Trophoblast cell (in vitro differentiated cells and primary cell): Measurements from ENCODE around the gene CSF1R.

Experiments
- DNase-seq, 2 donors: peaks; one replicate each; pipeline ENCODE4 v3.0.0-alpha.2; 2016
- H2AFZ ChIP-seq: 2 replicates; pipeline ENCODE4 v1.6.1; 2013; ENCODE audit warnings: low read length, moderate library complexity, mild to moderate bottlenecking; ENCODE audit not compliant: insufficient read depth, poor library complexity
- H2AK5ac ChIP-seq: 2 replicates; pipeline ENCODE4 v1.6.1; 2013; ENCODE audit warnings: mild to moderate bottlenecking, low read length
- H2BK120ac ChIP-seq: 2 replicates; pipeline ENCODE4 v1.6.1; 2013; ENCODE audit warnings: low read length, mild to moderate bottlenecking, moderate library complexity; ENCODE audit not compliant: insufficient read depth, poor library complexity
- H2BK12ac ChIP-seq: 2 replicates; pipeline ENCODE4 v1.6.1; 2013; ENCODE audit warnings: mild to moderate bottlenecking, low read length, moderate library complexity
- H2BK5ac ChIP-seq: 2 replicates; pipeline ENCODE4 v1.6.1; 2013; ENCODE audit warnings: low read length, low read depth, moderate library complexity, mild to moderate bottlenecking; ENCODE audit not compliant: poor library complexity
- H3K14ac ChIP-seq: 2 replicates; pipeline ENCODE4 v1.6.1; 2013; ENCODE audit warnings: mild to moderate bottlenecking, low read length
- H3K18ac ChIP-seq: 2 replicates; pipeline ENCODE4 v1.6.1; 2013; ENCODE audit warnings: mild to moderate bottlenecking, low read length
- H3K23ac ChIP-seq: 2 replicates; pipeline ENCODE4 v1.6.1; 2013; ENCODE audit warnings: low read length
- H3K27ac ChIP-seq: 2 replicates; pipeline ENCODE4 v1.5.1; 2013; ENCODE audit warnings: low read depth, mild to moderate bottlenecking, inconsistent platforms, low read length, moderate library complexity
- H3K27me3 ChIP-seq: 2 replicates; pipeline ENCODE4 v1.6.1; 2013; ENCODE audit warnings: inconsistent platforms, mild to moderate bottlenecking, low read length, moderate library complexity; ENCODE audit not compliant: insufficient read depth
- H3K36me3 ChIP-seq, 2 experiments: 1 replicate in 1 of 2; 2 replicates in 1 of 2; pipeline ENCODE4 v1.6.1; 2013; ENCODE audit warnings: low read length in 2 of 2, mild to moderate bottlenecking in 2 of 2, moderate library complexity in 1 of 2; ENCODE audit not compliant: insufficient read depth in 2 of 2, control insufficient read depth in 1 of 2
- H3K4ac ChIP-seq: 2 replicates; pipeline ENCODE4 v1.6.1; 2013; ENCODE audit warnings: low read depth, mild to moderate bottlenecking, low read length, moderate library complexity
- H3K4me1 ChIP-seq, 2 experiments: 1 replicate in 1 of 2; 2 replicates in 1 of 2; pipeline ENCODE4 v1.6.1; 2013; ENCODE audit warnings: low read length in 2 of 2, mild to moderate bottlenecking in 2 of 2, moderate library complexity in 1 of 2; ENCODE audit not compliant: insufficient read depth in 2 of 2, control insufficient read depth in 1 of 2
- H3K4me2 ChIP-seq: 2 replicates; pipeline ENCODE4 v1.6.1; 2013; ENCODE audit warnings: inconsistent platforms, mild to moderate bottlenecking, low read length, moderate library complexity
- H3K4me3 ChIP-seq: 2 replicates; pipeline ENCODE4 v1.5.1; 2013; ENCODE audit warnings: mild to moderate bottlenecking, low read depth, low read length, inconsistent platforms
- H3K79me1 ChIP-seq: one replicate; pipeline ENCODE4 v1.6.1; 2013; ENCODE audit warnings: low read length
- H3K79me2 ChIP-seq: 2 replicates; pipeline ENCODE4 v1.6.1; 2013; ENCODE audit warnings: low read length, mild to moderate bottlenecking; ENCODE audit not compliant: control insufficient read depth, insufficient read depth, poor library complexity
- H3K9ac ChIP-seq: 2 replicates; pipeline ENCODE4 v1.6.1; 2013; ENCODE audit warnings: mild to moderate bottlenecking, low read length
- H3K9me3 ChIP-seq: 2 replicates; pipeline ENCODE4 v1.6.1; 2013; ENCODE audit warnings: low read depth, mild to moderate bottlenecking, control low read depth, inconsistent platforms, low read length; ENCODE audit not compliant: insufficient read depth
- H4K12ac ChIP-seq: 2 replicates; pipeline ENCODE4 v1.6.1; 2013; ENCODE audit warnings: low read depth, mild to moderate bottlenecking, low read length, moderate library complexity
- H4K8ac ChIP-seq: 2 replicates; pipeline ENCODE4 v1.6.1; 2013; ENCODE audit warnings: low read depth, mild to moderate bottlenecking, low read length, moderate library complexity
- H4K91ac ChIP-seq: one replicate; pipeline ENCODE4 v1.6.1; 2013; ENCODE audit warnings: low read depth, mild to moderate bottlenecking, low read length, moderate library complexity
- WGBS: extraction: QIAGEN DNeasy Blood & Tissue Kit; methylation state at CpG from one replicate; pipeline ENCODE4 v1.1.7; 2013; ENCODE audit warnings: missing lambda C conversion rate; ENCODE audit not compliant: insufficient read length, insufficient coverage; ENCODE audit errors: extremely low coverage; 5-methylcytosine and 5-hydroxymethylcytosine counted together

Gene CSF1R

DNA sequence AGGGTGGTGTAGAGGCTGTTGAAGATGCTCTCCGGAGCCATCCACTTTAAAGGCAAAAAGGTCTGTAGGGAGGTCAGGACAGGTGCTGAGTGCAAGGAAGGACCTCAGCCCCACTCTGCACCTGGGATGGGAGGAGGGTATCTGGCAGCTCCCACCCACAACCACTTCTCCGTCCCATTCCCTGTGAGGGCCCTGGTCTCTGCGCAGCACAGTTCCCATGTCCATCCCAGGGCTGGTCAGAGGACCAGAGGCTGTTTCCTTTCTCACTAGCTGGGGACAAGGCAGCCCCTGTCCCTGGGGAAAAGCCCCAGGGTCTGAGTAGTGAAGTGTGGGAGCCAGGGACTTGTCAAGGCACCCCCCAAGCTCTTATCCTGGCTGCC lies 33.7 kb upstream of the CSF1R start:
- Histone ChIP-seq H4K12ac (no peak overlapping the region), H3K4me2 (no peak overlapping the region), H4K8ac (no peak overlapping the region), H2BK5ac (no peak overlapping the region), H3K4me3 (no peak overlapping the region), H3K4me1 (peaks cover 17 to 27% of the 10 kb centered on the region in 2 experiments), H3K79me1 (peaks cover 11% of the 10 kb centered on the region), H3K36me3 (peaks cover 71 to 80% of the 10 kb centered on the region in 2 experiments), H3K4ac (no peak overlapping the region), H3K23ac (no peak overlapping the region), H2AFZ (no peak overlapping the region), H2BK12ac (no peak overlapping the region), H3K9me3 (peaks cover 5% of the 10 kb centered on the region), H3K79me2 (no peaks in the 10 kb centered on the region), H3K18ac (no peak overlapping the region), H3K27me3 (no peaks in the 10 kb centered on the region), H3K14ac (no peak overlapping the region), H3K27ac (no peak overlapping the region), H3K9ac (no peak overlapping the region), H2AK5ac (no peak overlapping the region), H4K91ac (no peak overlapping the region), H2BK120ac (no peak overlapping the region)
- no peak for DNase-seq
- WGBS, result no CpG with 5 or more reads among the region's 3 CpGs

DNA sequence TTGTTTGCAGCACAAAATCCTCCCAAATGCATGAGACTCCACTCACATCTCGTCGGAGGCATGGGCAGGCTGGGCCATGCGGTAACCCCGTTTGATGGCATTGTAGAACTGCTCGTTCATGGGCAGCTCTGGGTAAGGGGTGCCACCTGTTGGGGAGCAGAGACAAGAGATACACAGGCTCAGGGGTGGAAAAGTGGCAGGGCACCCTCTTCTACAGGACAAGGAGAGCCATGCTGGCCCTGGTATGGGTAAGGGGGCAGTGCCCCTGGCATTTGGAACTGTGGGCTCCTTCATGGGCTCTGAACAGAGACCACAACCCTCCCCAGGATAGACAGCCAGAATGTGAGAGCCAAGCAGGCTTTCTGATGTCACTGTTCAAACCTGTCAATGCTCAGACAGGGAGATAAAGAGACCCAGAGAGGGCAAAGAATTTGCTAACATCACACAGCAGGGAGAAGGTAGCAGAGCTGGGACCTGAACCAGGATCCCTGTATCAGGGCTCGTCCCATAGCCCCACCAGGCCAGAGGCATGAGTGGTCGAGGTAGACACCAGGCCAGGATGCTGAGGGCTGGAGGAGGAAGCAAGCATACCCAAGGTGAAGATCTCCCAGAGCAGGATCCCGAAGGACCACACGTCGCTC lies 33.2 kb upstream of the CSF1R start:
- no peak for DNase-seq
- H4K8ac ChIP-seq, result no peak overlapping the region
- H3K9ac ChIP-seq, result no peak overlapping the region
- peaks cover 5% of the 10 kb centered on the region for H3K9me3 ChIP-seq
- H2BK120ac ChIP-seq, result no peak overlapping the region
- H3K36me3 ChIP-seq, result peaks cover 72 to 80% of the 10 kb centered on the region in 2 experiments
- H3K27ac ChIP-seq, result no peak overlapping the region
- H3K18ac ChIP-seq, result no peak overlapping the region
- no peak overlapping the region for H2AFZ ChIP-seq
- H3K14ac ChIP-seq, result no peak overlapping the region
- H3K27me3 ChIP-seq, result no peaks in the 10 kb centered on the region
- no peak overlapping the region for H4K91ac ChIP-seq
- H3K23ac ChIP-seq, result no peak overlapping the region
- no peak overlapping the region for H2BK12ac ChIP-seq
- H3K79me2 ChIP-seq, result no peaks in the 10 kb centered on the region
- H3K4ac ChIP-seq, result no peak overlapping the region
- peaks cover 21 to 31% of the 10 kb centered on the region in 2 experiments for H3K4me1 ChIP-seq
- no CpG with 5 or more reads among the region's 10 CpGs for WGBS
- H3K79me1 ChIP-seq, result peaks cover 15% of the 10 kb centered on the region
- no peak overlapping the region for H2AK5ac ChIP-seq
- no peak overlapping the region for H3K4me2 ChIP-seq
- H4K12ac ChIP-seq, result no peak overlapping the region
- no peak overlapping the region for H3K4me3 ChIP-seq
- no peak overlapping the region for H2BK5ac ChIP-seq

DNA sequence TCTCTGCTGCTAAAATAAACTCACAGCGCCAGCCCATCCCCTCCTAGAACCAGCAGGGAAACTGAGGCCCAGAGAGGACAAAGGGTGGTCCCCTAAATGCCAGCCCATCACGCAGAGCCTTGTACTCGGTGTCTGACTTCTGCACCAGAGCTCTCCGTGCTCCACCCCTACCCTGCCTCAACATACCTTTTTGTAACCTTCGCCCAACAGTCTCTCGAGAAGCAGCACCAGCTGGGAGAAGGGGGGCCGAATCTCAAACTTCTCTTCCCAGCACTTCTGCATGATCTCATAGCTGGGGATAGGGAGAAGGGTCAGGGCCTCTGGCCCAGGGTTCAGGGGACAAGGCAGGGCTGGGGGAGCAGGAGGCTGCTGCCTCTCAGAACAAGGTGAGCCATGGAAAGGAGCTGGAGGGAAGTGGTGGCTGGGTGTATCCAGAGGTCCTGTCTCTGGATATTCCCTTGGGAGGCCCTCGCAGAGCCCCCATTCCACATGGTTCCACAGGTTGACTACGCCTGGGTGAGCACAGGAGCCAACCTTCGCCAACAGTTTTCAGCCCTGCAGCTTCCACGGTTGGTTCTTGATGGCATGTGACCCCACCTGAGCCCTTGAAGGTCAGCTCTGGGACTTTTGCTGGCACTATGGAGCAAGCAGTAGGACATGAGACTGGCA lies 32.3 kb upstream of the CSF1R start:
- Histone ChIP-seq H2BK12ac (no peak overlapping the region), H3K9ac (no peak overlapping the region), H3K18ac (no peak overlapping the region), H2BK120ac (no peak overlapping the region), H2AK5ac (no peak overlapping the region), H3K4me1 (peaks cover 28 to 36% of the 10 kb centered on the region in 2 experiments), H3K27ac (no peak overlapping the region), H3K79me1 (peaks cover 22% of the 10 kb centered on the region), H4K91ac (peak overlapping the region; percentile 3), H4K12ac (no peak overlapping the region), H4K8ac (no peak overlapping the region), H3K27me3 (no peaks in the 10 kb centered on the region), H3K9me3 (peaks cover 5% of the 10 kb centered on the region), H2BK5ac (no peak overlapping the region), H2AFZ (no peak overlapping the region), H3K23ac (no peak overlapping the region), H3K4ac (no peak overlapping the region), H3K4me2 (no peak overlapping the region), H3K36me3 (peaks cover 72 to 79% of the 10 kb centered on the region in 2 experiments), H3K14ac (no peak overlapping the region), H3K79me2 (peaks cover 2% of the 10 kb centered on the region), H3K4me3 (no peak overlapping the region)
- DNase-seq, result no peak
- no CpG with 5 or more reads among the region's 11 CpGs for WGBS

DNA sequence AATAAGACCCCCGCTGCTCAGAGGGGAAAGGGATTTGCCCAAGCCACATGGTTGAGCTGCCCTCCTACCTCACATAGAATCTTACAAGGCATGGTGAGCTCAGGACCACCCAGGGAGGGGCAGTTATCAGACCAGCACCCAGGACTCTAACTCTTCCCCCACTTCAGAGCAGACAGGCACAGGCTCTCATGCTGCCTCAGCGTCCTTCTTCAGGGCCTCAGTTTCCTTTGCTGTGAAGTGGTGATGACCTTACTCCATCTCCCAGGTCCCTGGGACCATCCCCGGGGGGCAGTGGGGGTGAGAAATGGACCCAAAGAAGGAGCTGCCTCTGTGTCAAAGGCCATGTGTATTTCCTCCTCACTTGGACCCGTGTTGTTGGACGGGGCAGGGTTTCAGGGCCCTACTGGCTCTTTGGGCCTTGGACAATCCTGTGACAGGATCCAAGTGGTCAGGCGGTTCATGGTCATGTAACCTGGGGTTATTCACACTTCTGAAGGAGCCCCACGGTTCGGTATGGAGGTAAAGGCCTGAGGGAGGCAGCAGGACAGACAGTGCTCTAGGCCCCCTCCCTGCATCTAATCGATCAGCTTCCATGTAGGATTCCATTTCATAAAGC lies 31.7 kb upstream of the CSF1R start:
- Histone ChIP-seq H3K14ac (peak overlapping the region; percentile 0), H3K27ac (no peak overlapping the region), H3K9me3 (peaks cover 5% of the 10 kb centered on the region), H2BK12ac (no peak overlapping the region), H4K91ac (peak overlapping the region; percentile 64), H3K4me3 (no peak overlapping the region), H3K18ac (no peak overlapping the region), H3K23ac (no peak overlapping the region), H2AFZ (no peak overlapping the region), H4K12ac (no peak overlapping the region), H2BK120ac (peak overlapping the region; percentile 2), H3K79me2 (peaks cover 5% of the 10 kb centered on the region), H4K8ac (no peak overlapping the region), H3K27me3 (no peaks in the 10 kb centered on the region), H2AK5ac (no peak overlapping the region), H3K9ac (no peak overlapping the region), H3K36me3 (peaks cover 70 to 76% of the 10 kb centered on the region in 2 experiments), H3K4me1 (peaks cover 32 to 41% of the 10 kb centered on the region in 2 experiments), H2BK5ac (no peak overlapping the region), H3K4me2 (no peak overlapping the region), H3K79me1 (peaks cover 28% of the 10 kb centered on the region), H3K4ac (no peak overlapping the region)
- no peak for DNase-seq
- no CpG with 5 or more reads among the region's 9 CpGs for WGBS
